Fibroblast of lung (primary cell): Measurements from ENCODE around the gene MED17. TPM values are rescaled to one million over a fixed set of nuclear protein-coding genes. Genes with fewer than 3 reads are reported as not detected.

Experiments
- DNase-seq, 2 donors: peaks; one replicate each; pipeline versions ENCODE4 v3.0.0 to v3.0.0-alpha.2; 2010; ENCODE audit warnings: low read depth in 2 of 2
- H2AFZ ChIP-seq: 2 replicates; pipeline ENCODE4 v1.5.1; 2012; ENCODE audit warnings: low read length, control low read depth, inconsistent platforms
- H3K27ac ChIP-seq: 2 replicates; pipeline ENCODE4 v1.5.1; 2011; ENCODE audit warnings: low read length, control low read depth; ENCODE audit not compliant: insufficient read depth
- H3K27me3 ChIP-seq: 2 replicates; pipeline ENCODE4 v1.5.1; 2011; ENCODE audit warnings: mild to moderate bottlenecking, low read length; ENCODE audit not compliant: control insufficient read depth, insufficient read depth
- H3K36me3 ChIP-seq: 2 replicates; pipeline ENCODE4 v1.5.1; 2011; ENCODE audit warnings: low read length; ENCODE audit not compliant: control insufficient read depth, insufficient read depth
- H3K4me1 ChIP-seq: 2 replicates; pipeline ENCODE4 v1.5.1; 2011; ENCODE audit warnings: low read length; ENCODE audit not compliant: control insufficient read depth, insufficient read depth; ENCODE audit errors: extremely low read depth
- H3K4me2 ChIP-seq: 2 replicates; pipeline ENCODE4 v1.5.1; 2011; ENCODE audit warnings: low read length, control low read depth; ENCODE audit not compliant: insufficient read depth; ENCODE audit errors: extremely low read depth
- H3K4me3 ChIP-seq, 4 experiments: fragments of 200-600 bp in 1 of 4; sonication (generic) in 1 of 4; replicated peaks in 1 of 4; 2 replicates each; pipeline ENCODE4 v1.5.1; 2011 to 2016; ENCODE audit warnings: low read length in 4 of 4, low read depth in 3 of 4, mild to moderate bottlenecking in 3 of 4, control low read depth in 2 of 4, inconsistent platforms in 1 of 4, mixed read lengths in 1 of 4; ENCODE audit not compliant: insufficient read depth in 1 of 4; ENCODE audit errors: control extremely low read depth in 1 of 4
- H3K79me2 ChIP-seq: 2 replicates; pipeline ENCODE4 v1.5.1; 2012; ENCODE audit warnings: mild to moderate bottlenecking, low read length, inconsistent platforms; ENCODE audit not compliant: control insufficient read depth, insufficient read depth
- H3K9ac ChIP-seq: 2 replicates; pipeline ENCODE4 v1.5.1; 2011; ENCODE audit warnings: mild to moderate bottlenecking, low read length, control low read depth; ENCODE audit not compliant: insufficient read depth
- H3K9me3 ChIP-seq: 2 replicates; pipeline ENCODE4 v1.5.1; 2012; ENCODE audit warnings: low read depth, low read length; ENCODE audit not compliant: control insufficient read depth, insufficient read depth
- H4K20me1 ChIP-seq: 2 replicates; pipeline ENCODE4 v1.5.1; 2011; ENCODE audit warnings: low read length; ENCODE audit not compliant: control insufficient read depth, insufficient read depth; ENCODE audit errors: extremely low read depth
- EZH2 ChIP-seq: IDR thresholded peaks from 2 replicates; pipeline ENCODE4 v1.5.1; 2012; ENCODE audit warnings: low read length, control low read depth, mild to moderate bottlenecking; ENCODE audit errors: missing control alignments
- polyA plus RNA-seq, 2 donors: library from polyadenylated mRNA; depleted of rRNA in 1 of 2; stranded (reverse) in 1 of 2; unstranded in 1 of 2; fragments of >200 nt; gene quantifications; 2 replicates each; pipeline ENCODE4 v1.2.1, GENCODE V29; 2011 to 2012; ENCODE audit warnings: missing spikeins in 1 of 2
- total RNA-seq: library from RNA; depleted of rRNA; stranded (reverse); fragments of >200 nt; gene quantifications from 2 replicates; pipeline ENCODE4 v1.2.1, GENCODE V29; 2014
- TF ChIP-seq, protein P1 (sequence below), 2 donors: IDR thresholded peaks in 1 of 2; conservative IDR thresholded peaks in 1 of 2; 1 replicate in 1 of 2; 2 replicates in 1 of 2; pipeline ENCODE4 v1.5.1; 2011 to 2012; ENCODE audit warnings: low read length in 2 of 2, control low read depth in 1 of 2, inconsistent platforms in 1 of 2, low read depth in 1 of 2, mild to moderate bottlenecking in 1 of 2

Gene MED17
- total and polyA plus RNA-seq, 2 donors (not counting 1 experiment from before 2014, with no cell fraction given) = 24.1 to 25.6 TPM

DNA sequence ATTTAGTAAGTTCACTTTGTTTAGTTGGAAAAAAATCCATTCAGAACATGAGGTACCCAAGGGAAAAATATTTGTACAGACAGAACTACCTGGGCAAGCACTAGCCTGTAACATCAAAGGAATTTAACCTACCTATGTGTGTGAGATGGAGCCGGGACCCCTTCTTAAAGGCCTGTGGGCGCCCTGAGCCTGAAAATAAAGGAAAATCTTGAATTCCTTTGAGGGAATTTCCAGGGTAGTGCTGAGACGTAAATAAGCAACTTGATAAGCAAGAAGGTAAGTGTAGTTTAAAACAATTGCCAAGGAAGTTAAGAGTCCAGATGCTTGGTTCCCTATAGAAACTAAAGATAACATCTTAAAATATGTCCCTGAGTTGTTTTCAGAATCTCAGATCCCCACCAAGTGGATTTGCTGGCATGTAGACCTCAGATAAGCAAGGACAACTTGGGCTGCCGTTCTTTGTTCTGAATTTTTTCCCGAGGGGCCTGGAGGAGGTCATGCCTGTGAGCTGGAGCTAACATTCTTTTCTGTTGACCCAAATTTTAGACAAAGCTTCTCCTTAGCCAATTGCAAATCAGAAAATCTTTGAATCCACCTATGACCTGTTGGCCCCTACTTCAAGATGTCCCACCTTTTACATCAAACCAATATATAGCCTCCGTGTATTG is 31.0 kb downstream of the MED17 start:
- Histone ChIP-seq H3K36me3 (no peaks in the 10 kb centered on the region), H3K27ac (no peak overlapping the region), H2AFZ (no peak overlapping the region), H4K20me1 (no peaks in the 10 kb centered on the region), H3K9ac (no peak overlapping the region), H3K9me3 (no peaks in the 10 kb centered on the region), H3K27me3 (no peaks in the 10 kb centered on the region), H3K4me3 (no peak overlapping the region), H3K4me2 (no peak overlapping the region), H3K4me1 (no peaks in the 10 kb centered on the region), H3K79me2 (no peaks in the 10 kb centered on the region)
- no peak for DNase-seq
- TF ChIP-seq, protein P1, sequence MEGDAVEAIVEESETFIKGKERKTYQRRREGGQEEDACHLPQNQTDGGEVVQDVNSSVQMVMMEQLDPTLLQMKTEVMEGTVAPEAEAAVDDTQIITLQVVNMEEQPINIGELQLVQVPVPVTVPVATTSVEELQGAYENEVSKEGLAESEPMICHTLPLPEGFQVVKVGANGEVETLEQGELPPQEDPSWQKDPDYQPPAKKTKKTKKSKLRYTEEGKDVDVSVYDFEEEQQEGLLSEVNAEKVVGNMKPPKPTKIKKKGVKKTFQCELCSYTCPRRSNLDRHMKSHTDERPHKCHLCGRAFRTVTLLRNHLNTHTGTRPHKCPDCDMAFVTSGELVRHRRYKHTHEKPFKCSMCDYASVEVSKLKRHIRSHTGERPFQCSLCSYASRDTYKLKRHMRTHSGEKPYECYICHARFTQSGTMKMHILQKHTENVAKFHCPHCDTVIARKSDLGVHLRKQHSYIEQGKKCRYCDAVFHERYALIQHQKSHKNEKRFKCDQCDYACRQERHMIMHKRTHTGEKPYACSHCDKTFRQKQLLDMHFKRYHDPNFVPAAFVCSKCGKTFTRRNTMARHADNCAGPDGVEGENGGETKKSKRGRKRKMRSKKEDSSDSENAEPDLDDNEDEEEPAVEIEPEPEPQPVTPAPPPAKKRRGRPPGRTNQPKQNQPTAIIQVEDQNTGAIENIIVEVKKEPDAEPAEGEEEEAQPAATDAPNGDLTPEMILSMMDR (conservative IDR thresholded peaks at IDR 0.05 in 1 of 2, IDR thresholded peaks at IDR 0.05 in 1 of 2; ENCODE audit: low read depth in 1 of 2, low read length in 2 of 2) = no peak
- no peak for TF ChIP-seq EZH2

DNA sequence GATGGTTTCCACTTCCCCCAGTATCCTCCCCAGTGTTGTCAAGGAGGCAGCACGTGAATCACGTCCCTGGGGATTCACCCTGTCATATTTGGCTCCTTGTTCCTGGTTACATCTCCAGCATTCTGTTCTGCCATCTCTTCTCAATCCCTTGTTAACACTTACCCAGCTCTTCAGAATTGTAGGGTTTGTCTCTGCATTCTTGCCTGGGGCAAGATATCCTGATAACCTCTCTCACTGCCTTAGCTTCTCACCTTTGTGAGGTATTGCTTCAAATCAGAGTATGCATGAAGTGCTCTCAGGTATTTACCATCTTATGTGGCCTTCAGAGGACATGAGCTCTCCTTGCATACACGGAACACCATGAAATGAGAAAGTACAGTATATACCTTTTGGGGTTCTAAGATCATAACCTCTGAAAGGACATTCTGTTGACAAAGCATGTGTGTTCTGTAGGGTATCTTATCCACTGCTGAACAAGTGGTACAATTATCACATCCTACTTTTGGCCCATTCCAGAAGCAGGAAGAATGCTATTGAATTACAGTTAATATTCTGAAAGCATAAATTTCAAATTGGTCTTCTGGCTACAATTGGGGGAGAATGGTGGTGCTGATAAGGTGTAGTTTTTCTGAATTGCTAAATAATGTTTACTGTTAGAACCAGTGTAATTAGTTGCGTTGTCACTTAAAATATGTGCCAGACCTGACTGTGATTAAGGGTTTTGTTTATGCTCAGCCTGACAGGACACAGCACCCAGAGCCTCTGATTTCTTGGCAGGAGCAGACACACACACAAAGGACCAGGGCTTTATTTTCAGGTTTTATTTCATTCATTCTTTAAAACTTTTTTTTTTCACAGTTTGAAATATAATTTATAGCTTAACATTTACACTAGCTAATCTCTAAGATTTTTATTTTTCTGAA is 33.6 kb downstream of the MED17 start:
- no peak overlapping the region for H3K4me3 ChIP-seq
- no peaks in the 10 kb centered on the region for H3K9me3 ChIP-seq
- no peaks in the 10 kb centered on the region for H3K36me3 ChIP-seq
- no peak overlapping the region for H3K4me2 ChIP-seq
- H3K27me3 ChIP-seq = no peaks in the 10 kb centered on the region
- no peaks in the 10 kb centered on the region for H3K4me1 ChIP-seq
- no peaks in the 10 kb centered on the region for H4K20me1 ChIP-seq
- no peaks in the 10 kb centered on the region for H3K79me2 ChIP-seq
- TF ChIP-seq, protein P1 (conservative IDR thresholded peaks at IDR 0.05 in 1 of 2, IDR thresholded peaks at IDR 0.05 in 1 of 2; ENCODE audit: low read depth in 1 of 2, low read length in 2 of 2) = no peak
- TF ChIP-seq EZH2 = no peak
- H2AFZ ChIP-seq = no peak overlapping the region
- H3K27ac ChIP-seq = no peak overlapping the region
- H3K9ac ChIP-seq = no peak overlapping the region
- DNase-seq = no peak

DNA sequence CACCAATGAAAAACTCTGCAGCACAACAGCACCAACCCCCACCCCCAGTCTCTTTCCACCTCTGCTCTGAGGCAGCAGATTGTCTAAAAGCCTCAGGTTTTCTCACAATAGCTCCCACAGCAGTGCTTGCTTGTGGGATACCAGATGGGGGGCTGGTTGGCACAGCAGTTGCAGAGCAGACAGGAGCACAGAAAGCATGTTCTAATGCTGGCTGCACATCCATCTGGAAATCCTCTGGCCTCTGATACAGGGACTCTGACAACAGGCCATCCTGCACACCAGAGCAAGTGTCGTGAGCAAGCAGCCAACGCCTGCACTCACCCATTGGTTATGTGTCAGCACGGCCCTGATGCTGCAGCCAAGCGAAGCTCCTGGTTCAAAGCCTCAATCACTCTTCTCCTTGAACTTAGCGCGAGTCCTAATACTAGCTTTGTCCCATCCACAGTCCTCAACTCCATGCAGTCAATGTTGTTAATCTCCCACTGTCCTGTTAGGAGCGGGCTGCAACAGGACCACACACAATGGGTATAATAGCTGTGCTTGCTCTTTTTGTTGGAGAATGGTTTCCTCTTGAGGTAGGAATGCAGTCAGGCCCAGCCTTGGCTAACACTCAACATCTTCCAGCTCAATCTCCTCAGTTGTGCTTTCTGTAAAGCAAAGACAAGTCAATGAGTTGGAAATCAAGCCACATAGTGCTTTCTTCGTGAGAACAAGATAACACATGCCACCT is 36.0 kb downstream of the MED17 start:
- DNase-seq = no peak
- H3K27ac ChIP-seq = no peak overlapping the region
- H3K4me1 ChIP-seq = no peaks in the 10 kb centered on the region
- H3K4me3 ChIP-seq = no peak overlapping the region
- TF ChIP-seq, protein P1 (conservative IDR thresholded peaks at IDR 0.05 in 1 of 2, IDR thresholded peaks at IDR 0.05 in 1 of 2; ENCODE audit: low read depth in 1 of 2, low read length in 2 of 2) = no peak
- no peak for TF ChIP-seq EZH2
- no peak overlapping the region for H3K4me2 ChIP-seq
- no peaks in the 10 kb centered on the region for H3K9me3 ChIP-seq
- no peaks in the 10 kb centered on the region for H4K20me1 ChIP-seq
- H3K36me3 ChIP-seq = no peaks in the 10 kb centered on the region
- H2AFZ ChIP-seq = no peak overlapping the region
- no peak overlapping the region for H3K9ac ChIP-seq
- H3K79me2 ChIP-seq = no peaks in the 10 kb centered on the region
- H3K27me3 ChIP-seq = no peaks in the 10 kb centered on the region
